HG02840 (cell line): ENCODE data around the gene PRR13.

ENCODE experiments used
- ATAC-seq: cut with Tn5 transposase; IDR thresholded peaks from one replicate; pipeline ENCODE4 v1.9.1; 2021; ENCODE audit warnings: mild to moderate bottlenecking, moderate library complexity, moderate number of reproducible peaks; ENCODE audit not compliant: unreplicated experiment, low FRiP score

PRR13 gene

DNA sequence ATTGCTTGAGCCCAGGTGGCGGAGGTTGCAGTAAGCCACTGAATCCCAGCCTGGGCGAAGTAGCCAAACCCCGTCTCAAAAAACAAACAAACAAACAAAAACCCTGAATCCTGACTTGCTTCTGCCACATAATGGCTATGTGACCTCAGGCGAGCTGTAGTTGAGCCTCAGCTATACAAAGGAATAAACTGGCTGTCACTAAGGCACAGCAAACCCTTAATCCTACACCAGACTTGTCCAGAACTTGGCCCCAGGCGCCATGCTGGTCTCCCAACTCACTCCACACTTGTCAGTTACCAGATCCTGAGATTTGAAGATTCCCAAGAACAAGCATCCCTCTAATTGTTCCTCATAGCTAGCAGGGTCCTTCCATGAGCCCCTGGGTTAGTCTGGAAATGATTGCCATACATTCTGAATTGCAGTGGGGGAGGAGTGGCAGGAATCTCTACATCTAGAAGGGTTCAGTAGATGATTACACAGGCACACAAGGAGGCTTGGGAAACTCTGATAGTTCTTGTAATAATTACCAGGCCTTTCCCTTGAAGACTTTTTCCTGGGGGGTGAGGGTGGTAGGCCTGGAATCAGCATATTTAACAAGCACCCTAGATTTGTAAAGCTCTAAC lies 47.8 kb downstream of the PRR13 start:
- no peak for ATAC-seq

DNA sequence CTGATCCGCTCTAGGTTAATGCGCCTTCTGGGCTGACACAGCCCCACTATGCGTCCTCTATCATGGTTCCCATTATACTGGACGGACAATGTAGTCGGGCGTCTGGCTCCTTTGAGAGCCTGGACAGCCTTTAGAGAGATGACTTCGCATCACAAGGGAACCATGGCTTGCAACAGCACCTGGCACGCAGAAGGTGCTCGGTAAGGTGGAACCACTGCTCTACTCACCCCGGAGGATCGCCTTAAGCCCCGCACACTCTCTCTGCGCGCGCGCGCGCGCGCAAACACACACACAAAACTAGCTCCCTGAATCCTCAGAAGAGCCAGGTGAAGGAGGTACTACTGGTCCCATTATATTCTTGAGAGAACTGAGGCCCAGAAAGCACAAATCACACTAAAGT lies 50.7 kb downstream of the PRR13 start:
- ATAC-seq: no peak

DNA sequence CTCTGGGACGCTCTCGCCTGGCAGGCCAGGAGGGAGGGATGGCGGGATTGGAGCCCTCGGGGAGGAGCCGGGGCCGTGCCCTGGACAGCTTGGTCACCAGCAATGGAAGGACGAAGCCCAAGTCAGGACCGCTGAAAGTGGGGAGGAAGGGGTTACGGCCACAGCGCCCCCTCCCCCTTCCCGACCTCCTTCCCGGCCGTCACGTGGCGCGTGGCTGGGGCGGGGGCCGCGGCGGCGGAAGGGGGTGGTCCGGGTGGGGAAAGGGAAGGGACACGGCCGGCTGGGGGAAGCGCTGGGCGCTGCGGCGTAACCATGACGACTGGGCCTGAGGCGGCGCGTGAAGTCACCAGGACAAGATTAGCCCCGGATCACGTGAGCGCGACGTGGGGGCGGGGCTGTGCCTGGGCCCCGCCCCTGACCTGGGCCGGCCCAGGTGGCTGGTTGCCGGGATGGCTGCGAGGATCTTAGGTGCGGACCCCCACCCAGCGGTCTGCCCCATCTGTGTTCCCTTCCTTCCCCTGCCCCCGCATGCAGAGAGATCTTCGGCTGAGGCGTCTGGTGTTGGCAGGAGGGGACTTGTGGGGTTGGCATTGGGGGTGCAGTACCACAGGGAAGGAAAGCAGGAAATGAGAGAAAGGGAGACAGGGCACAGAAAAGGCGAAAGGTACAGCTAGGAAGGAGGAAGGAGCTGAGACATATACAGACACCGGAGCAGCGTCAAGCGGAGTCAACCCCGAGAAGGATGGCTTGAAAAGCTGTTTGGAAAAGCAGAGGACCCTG lies 51.5 kb downstream of the PRR13 start:
- ATAC-seq: peak; percentile 84

DNA sequence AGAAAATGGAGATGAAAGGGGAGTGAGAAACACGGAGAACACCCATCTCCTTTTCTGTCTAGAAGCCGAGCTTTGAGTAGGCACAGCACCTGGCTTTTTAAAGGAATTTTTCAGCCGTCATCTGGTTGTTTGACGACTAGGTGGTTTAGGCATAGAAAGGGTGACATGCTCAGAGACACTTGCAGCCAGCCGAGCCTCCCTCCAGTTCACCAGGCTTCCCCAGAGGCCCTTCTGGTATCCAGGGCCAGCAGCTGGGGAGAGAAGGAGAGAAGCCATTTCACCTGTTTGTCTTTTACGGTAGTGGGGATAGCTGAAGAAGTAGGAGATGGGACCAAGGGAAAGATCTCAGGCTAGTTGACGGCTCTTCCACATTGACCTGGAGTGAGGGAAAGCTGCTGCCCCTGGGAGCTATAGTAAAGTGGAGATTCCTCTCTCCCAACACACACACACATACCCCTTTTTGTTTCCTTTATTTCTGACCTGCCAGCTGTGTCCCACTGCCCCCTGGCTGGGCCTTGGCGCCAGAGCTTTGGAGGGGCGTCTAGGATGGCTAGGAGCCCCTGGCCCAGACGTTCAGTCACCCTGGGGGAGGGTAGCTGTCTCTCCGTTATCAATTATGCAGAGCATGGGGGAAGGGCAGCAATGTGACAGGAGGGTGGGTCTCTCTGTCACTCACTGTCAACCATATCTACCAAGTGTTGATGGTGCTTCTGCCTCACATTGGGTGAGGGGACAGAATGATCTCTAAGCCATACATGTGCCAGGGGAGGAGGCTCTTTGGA lies 52.3 kb downstream of the PRR13 start:
- ATAC-seq: no peak
